MCF 10A (cell line): Measurements from ENCODE around the gene CHD5. TPM values are rescaled to one million over a fixed set of nuclear protein-coding genes. Genes with fewer than 3 reads are reported as not detected.

Source experiments
- Bru-seq: library from RNA; stranded (reverse); fragments of 400-500 nt; gene quantifications from one replicate; lab custom pipeline; 2021; lab: Mats Ljungman, UMichigan
- BruChase-seq, 2 experiments: library from RNA; stranded (reverse); fragments of 400-500 nt; gene quantifications; one replicate each; lab custom pipeline; 2021; lab: Mats Ljungman, UMichigan
- BruUV-seq: library from RNA; stranded (reverse); fragments of 400-500 nt; replicated peaks from 2 replicates; lab custom pipeline; 2021; lab: Mats Ljungman, UMichigan
- CTCF ChIA-PET: fragments of 300-600 bp; sonication (Branson Sonifier 250); formaldehyde crosslinking; extraction: SDS; loops from one replicate; lab custom pipeline; 2021; ENCODE audit warnings: antibody characterized with exemption, inconsistent platforms; lab: Yijun Ruan, JAX
- POLR2A ChIA-PET: fragments of 300-600, 350-650 bp; sonication (Branson Sonifier 250); formaldehyde crosslinking; extraction: SDS; loops from one replicate; lab custom pipeline; 2020; ENCODE audit warnings: antibody characterized with exemption, inconsistent platforms; lab: Yijun Ruan, JAX
- DNase-seq: peaks from one replicate; pipeline ENCODE4 v3.0.0-alpha.2; 2018; ENCODE audit not compliant: unreplicated experiment
- H3K27ac Mint-ChIP-seq: one replicate; pipeline ENCODE4 v1.8.0; 2022; ENCODE audit warnings: mild to moderate bottlenecking, low read depth, mixed read lengths; ENCODE audit not compliant: unreplicated experiment
- H3K27me3 Mint-ChIP-seq: one replicate; pipeline ENCODE4 v1.8.0; 2022; ENCODE audit warnings: mixed read lengths; ENCODE audit not compliant: insufficient read depth, unreplicated experiment
- H3K36me3 Mint-ChIP-seq: one replicate; pipeline ENCODE4 v1.8.0; 2022; ENCODE audit warnings: mild to moderate bottlenecking, moderate library complexity, mixed read lengths; ENCODE audit not compliant: insufficient read depth, unreplicated experiment
- H3K4me1 Mint-ChIP-seq: one replicate; pipeline ENCODE4 v1.8.0; 2022; ENCODE audit warnings: mixed read lengths; ENCODE audit not compliant: insufficient read depth, unreplicated experiment
- H3K4me3 Mint-ChIP-seq: one replicate; pipeline ENCODE4 v1.8.0; 2022; ENCODE audit warnings: mild to moderate bottlenecking, moderate library complexity, mixed read lengths; ENCODE audit not compliant: unreplicated experiment
- H3K9me3 Mint-ChIP-seq: one replicate; pipeline ENCODE4 v1.8.0; 2022; ENCODE audit warnings: mixed read lengths; ENCODE audit not compliant: unreplicated experiment
- intact Hi-C: fragments of 100-400 bp; cut with micrococcal nuclease; formaldehyde crosslinking; loops from 2 replicates; pipeline ENCODE4 v1.14.1; 2022
- long read RNA-seq: library from polyadenylated mRNA; stranded (forward); transcript quantifications from one replicate; pipeline ENCODE4 v2.0.0, GENCODE V29; 2022
- total RNA-seq: library from RNA; stranded (reverse); gene quantifications from 2 replicates; pipeline ENCODE4 v1.2.3, GENCODE V29; 2022
- TF ChIP-seq, protein P1 (sequence below): fragments of 200-600 bp; IDR thresholded peaks from one replicate; pipeline ENCODE4 v1.8.0; 2022; ENCODE audit warnings: antibody characterized with exemption, mild to moderate bottlenecking; ENCODE audit not compliant: unreplicated experiment

The CHD5 gene
- 0.07 and 0.17 TPM in 2 replicates for total RNA-seq
- Bru-seq, nascent RNA, result percentile 8 among the genes with signal in this experiment
- BruChase-seq, experiment 1, labeled RNA remaining after a 6-hour chase, result percentile 12 among the genes with signal in this experiment
- percentile 12 among the genes with signal in this experiment for BruChase-seq, experiment 2, labeled RNA remaining after a 2-hour chase
- long read RNA-seq, result 0 reads

DNA sequence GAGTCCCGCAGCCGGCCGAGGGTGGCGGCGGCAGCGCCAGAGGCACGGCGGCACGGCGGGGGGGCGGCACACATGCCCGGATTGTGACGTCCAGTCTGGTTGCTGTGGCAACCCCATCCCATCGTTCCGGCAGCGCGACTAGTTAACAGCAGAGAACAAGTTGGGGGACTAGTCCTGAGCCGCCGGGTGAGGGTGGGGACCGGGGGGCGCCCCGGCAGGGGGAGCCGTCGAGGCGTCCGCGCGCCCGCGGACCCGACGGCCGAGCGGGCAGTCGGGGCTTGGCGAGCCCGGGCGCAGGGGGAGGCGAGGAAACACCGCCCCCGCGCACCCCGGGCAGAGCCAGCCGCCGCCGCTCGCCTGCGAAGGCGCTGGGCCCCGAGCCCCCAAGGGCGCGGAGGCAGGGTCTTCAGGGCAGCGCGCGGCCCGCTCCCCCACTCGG, at the start of gene CHD5:
Gene CHD5 (minus strand): TSS at position 54 of the 439 bp plus-strand sequence. CDS start 298 bp downstream, outside the sequence.
- intact Hi-C loops, result no loop called here
- POLR2A ChIA-PET, result interaction anchor here (0.5 kb wide), 1 partner anchor 28 kb away, joined by 4 read pairs; no protein-coding TSS in a partner anchor
- no peak within 1 kb of the TSS for H3K4me3 Mint-ChIP-seq
- peaks cover 16% of the 10 kb centered on the region for H3K36me3 Mint-ChIP-seq
- CTCF ChIA-PET, result no interaction called here
- no peaks in the 10 kb centered on the region for H3K4me1 Mint-ChIP-seq
- H3K27ac Mint-ChIP-seq, result no peak within 1 kb of the TSS
- DNase-seq, result no peak
- H3K27me3 Mint-ChIP-seq, result peaks cover 37% of the 10 kb centered on the region
- TF ChIP-seq, protein P1, sequence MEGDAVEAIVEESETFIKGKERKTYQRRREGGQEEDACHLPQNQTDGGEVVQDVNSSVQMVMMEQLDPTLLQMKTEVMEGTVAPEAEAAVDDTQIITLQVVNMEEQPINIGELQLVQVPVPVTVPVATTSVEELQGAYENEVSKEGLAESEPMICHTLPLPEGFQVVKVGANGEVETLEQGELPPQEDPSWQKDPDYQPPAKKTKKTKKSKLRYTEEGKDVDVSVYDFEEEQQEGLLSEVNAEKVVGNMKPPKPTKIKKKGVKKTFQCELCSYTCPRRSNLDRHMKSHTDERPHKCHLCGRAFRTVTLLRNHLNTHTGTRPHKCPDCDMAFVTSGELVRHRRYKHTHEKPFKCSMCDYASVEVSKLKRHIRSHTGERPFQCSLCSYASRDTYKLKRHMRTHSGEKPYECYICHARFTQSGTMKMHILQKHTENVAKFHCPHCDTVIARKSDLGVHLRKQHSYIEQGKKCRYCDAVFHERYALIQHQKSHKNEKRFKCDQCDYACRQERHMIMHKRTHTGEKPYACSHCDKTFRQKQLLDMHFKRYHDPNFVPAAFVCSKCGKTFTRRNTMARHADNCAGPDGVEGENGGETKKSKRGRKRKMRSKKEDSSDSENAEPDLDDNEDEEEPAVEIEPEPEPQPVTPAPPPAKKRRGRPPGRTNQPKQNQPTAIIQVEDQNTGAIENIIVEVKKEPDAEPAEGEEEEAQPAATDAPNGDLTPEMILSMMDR, result no peak
- BruUV-seq, result no TSS peak
- no peaks in the 10 kb centered on the region for H3K9me3 Mint-ChIP-seq

DNA sequence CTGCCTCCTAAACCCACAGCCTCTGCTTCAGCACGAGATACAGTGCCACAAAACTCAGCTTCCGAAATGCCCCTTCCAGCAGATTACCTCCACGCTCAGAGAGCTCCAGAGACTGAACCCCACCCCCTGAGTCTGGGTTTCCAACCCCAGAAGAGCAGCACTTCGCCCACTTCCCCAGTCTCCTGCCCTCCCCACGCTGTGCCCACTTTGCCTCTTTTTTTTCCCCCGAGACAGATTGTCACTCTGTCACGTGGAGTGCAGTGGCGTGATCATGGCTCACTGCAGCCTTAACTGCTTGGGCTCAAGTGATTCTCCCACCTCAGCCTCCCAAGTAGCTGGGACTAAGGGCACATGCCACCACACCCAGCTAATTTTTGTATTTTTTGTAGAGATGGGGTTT, 45.5 kb upstream of the CHD5 start:
- H3K4me3 Mint-ChIP-seq, result no peak overlapping the region
- intact Hi-C loops, result no loop called here
- H3K27ac Mint-ChIP-seq, result peak overlapping the region; percentile 39
- no TSS peak for BruUV-seq
- H3K27me3 Mint-ChIP-seq, result no peaks in the 10 kb centered on the region
- ChIA-PET POLR2A (interaction anchor here (0.8 to 1.5 kb wide), 2 partner anchors 9 to 18 kb away, joined by 3 to 4 read pairs; no protein-coding TSS in a partner anchor), CTCF (interaction anchor here (0.7 to 1.7 kb wide), 5 partner anchors 9 to 26 kb away, joined by 3 to 6 read pairs (median 3); partner anchors contain the start of genes RNF207 and RPL22)
- H3K36me3 Mint-ChIP-seq, result peaks cover 73% of the 10 kb centered on the region
- H3K4me1 Mint-ChIP-seq, result peaks cover 2% of the 10 kb centered on the region
- no peak for DNase-seq
- H3K9me3 Mint-ChIP-seq, result no peaks in the 10 kb centered on the region
- TF ChIP-seq, protein P1, result no peak

DNA sequence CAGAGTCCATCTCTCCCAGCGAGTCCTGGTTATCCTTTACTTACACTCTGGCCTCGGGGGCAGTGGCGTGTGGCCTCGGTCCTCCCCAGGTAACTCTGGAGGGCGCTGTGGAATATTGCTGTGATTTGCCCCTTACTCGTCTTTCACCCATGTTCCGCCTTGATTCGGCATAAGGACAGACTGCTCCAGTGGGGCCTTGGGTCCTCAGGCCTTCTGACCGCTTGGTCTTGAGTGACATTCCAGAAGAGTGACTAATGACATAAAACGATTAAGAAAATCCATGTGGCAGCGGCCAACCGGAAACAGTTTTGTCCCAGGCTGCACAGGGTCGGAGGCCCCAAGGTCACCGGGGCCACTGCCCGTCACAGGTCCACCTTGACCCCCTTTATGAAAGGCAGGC, 44.6 kb upstream of the CHD5 start:
- intact Hi-C loops, result no loop called here
- peaks cover 9% of the 10 kb centered on the region for H3K4me1 Mint-ChIP-seq
- no peak for DNase-seq
- no TSS peak for BruUV-seq
- no peak overlapping the region for H3K27ac Mint-ChIP-seq
- TF ChIP-seq, protein P1, result no peak
- peaks cover 63% of the 10 kb centered on the region for H3K36me3 Mint-ChIP-seq
- CTCF ChIA-PET, result interaction anchor here (0.7 to 1.0 kb wide), 2 partner anchors 20 to 22 kb away, joined by 3 read pairs; no protein-coding TSS in a partner anchor
- H3K27me3 Mint-ChIP-seq, result no peaks in the 10 kb centered on the region
- POLR2A ChIA-PET, result interaction anchor here (1.5 kb wide), 2 partner anchors 10 kb away, joined by 4 to 9 read pairs; no protein-coding TSS in a partner anchor
- no peak overlapping the region for H3K4me3 Mint-ChIP-seq
- no peaks in the 10 kb centered on the region for H3K9me3 Mint-ChIP-seq

DNA sequence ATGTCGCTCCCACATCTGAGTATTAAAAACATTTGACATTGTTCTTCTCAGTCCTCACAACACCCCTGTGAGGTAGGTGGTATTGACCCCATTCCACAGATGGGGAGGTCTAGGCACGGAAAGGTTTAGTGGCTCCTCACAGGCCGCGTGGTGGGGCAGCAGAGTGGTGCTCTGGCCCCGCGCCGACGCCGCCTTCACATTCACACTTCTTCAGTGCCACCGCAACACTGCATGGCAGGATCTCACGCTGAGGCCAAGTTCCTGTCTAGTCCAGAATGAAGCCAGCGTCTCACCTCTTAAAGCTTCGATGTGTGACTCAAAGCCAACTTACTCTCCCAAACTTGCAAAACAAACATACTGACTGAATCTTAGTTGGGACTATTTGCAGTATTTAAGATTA, 43.5 kb upstream of the CHD5 start:
- TF ChIP-seq, protein P1, result no peak
- BruUV-seq, result TSS peak; percentile 45
- CTCF ChIA-PET, result interaction anchor here (0.7 to 1.0 kb wide), 2 partner anchors 19 to 215 kb away, joined by 3 read pairs; no protein-coding TSS in a partner anchor
- Mint-ChIP-seq H3K36me3 (peaks cover 59% of the 10 kb centered on the region), H3K27ac (no peak overlapping the region), H3K4me1 (peaks cover 9% of the 10 kb centered on the region), H3K9me3 (no peaks in the 10 kb centered on the region), H3K27me3 (no peaks in the 10 kb centered on the region), H3K4me3 (no peak overlapping the region)
- no peak for DNase-seq
- POLR2A ChIA-PET, result interaction anchor here (1.0 to 1.5 kb wide), 2 partner anchors 11 to 24 kb away, joined by 3 to 9 read pairs; no protein-coding TSS in a partner anchor
- intact Hi-C loops, result no loop called here
